Left renal pelvis (tissue), 4 donors: Measurements from ENCODE around the gene PYY. TPM values are rescaled to one million over a fixed set of nuclear protein-coding genes. Genes with fewer than 3 reads are reported as not detected.
"Not testable (repeated sequence)": the region's sequence is repeated elsewhere in the genome, so short reads cannot be mapped to it uniquely, and the experiment has no call there.

Source experiments
- DNase-seq, 4 donors: peaks; one replicate each; pipeline ENCODE4 v3.0.0-alpha.2; 2013; ENCODE audit warnings: low read depth in 4 of 4, low spot score in 3 of 4
- polyA plus RNA-seq, 4 donors: library from polyadenylated mRNA; unstranded; fragments of 120-200 nt; gene quantifications; one replicate each; pipeline ENCODE4 v1.2.1, GENCODE V29; 2013; ENCODE audit not compliant: insufficient read length in 4 of 4

The PYY gene
- polyA plus RNA-seq, 4 donors: 0.24 to 0.30 TPM; not detected in 2

DNA sequence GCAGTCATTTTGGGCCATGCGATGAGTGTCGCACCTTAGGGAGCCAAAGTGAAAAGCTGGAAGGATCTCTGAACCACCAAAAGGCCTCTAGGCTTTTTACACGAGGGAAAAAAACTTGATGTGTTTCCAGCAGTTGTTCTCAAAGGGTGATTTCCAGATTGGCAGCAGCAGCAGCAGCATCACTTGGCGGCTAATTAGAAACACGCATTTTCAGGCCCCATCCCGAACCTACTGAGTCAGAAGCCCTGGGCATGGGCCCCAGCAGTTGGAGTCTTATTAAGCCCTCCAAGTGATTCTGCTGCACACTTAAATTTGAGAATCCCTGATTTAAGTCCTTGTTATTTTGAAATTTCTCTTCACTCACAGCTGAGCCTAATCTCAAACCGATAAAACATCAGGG, 25.3 kb upstream of the PYY start:
- no peak for DNase-seq

DNA sequence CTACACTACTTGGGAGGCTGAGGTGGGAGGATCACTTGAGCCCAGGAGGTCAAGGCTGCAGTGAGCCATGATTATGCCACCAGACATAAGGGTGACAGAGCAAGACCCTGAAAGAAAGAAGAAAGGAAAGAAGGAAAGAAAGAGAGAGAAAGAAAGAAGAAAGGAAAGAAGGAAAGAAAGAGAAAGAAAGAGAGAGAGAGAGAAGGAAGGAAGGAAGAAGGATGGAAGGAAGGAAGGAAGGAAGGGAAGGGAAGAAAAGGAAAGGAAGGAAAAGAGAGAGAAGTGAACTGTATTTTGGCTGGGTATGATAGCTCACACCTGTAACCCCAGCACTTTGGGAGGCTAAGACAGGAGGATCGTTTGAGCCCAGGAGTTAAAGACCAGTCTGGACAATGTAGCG, 24.3 kb upstream of the PYY start:
- no peak for DNase-seq

DNA sequence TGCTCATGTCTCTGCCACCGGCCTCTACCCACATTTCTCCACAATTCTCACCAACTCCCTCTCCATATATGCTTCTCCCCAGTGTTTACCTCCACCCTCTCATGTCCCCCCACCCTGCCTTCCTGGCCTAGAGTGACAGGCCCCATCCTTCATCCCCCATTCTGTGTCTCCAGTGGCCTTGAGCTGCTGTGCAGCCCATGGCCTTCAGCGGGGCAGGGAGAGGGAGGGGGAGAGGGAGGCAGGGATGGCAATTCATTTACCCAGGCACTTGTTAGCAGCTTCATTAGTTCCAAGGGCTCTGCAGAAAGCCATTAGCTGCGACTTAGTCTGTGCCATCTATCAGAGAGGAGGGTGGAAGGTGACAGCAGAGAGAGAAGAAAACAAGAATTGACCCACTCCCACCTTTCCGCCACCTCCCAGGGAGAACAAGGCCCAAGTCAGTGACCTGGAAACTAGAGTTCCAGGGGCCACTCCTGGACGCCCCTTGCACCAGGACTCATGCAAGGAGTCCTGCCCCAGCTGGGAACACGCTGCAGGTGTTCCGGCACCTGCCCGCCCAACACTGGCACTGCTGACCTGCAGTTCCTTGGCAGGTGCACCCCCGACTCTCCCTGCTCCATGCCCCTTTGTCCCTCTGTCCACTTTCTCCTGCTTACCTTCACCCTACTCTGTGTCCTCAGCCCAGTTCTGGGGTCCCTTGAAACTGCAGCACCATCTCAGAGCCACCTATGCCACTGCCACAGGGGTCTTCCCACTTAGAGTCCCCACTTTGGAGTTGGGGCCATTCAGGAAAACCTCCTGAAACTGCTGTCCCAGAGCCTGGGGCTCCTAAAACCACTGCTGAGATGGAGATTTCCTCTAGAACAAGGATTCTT, 23.5 kb upstream of the PYY start:
- DNase-seq: no peak

DNA sequence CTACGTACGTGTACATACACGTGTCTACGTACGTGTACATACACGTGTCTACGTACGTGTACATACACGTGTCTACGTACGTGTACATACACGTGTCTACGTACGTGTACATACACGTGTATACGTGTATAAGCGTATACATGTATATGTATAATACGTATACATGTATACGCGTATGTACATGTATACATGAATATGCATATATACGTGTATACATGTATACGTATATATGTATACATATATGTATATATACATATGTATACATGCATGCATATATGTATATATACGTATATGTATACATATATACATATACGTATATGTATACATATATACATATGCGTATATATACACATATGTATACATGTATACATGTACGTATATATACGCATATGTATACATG, 22.2 kb upstream of the PYY start:
- DNase-seq: no peak

DNA sequence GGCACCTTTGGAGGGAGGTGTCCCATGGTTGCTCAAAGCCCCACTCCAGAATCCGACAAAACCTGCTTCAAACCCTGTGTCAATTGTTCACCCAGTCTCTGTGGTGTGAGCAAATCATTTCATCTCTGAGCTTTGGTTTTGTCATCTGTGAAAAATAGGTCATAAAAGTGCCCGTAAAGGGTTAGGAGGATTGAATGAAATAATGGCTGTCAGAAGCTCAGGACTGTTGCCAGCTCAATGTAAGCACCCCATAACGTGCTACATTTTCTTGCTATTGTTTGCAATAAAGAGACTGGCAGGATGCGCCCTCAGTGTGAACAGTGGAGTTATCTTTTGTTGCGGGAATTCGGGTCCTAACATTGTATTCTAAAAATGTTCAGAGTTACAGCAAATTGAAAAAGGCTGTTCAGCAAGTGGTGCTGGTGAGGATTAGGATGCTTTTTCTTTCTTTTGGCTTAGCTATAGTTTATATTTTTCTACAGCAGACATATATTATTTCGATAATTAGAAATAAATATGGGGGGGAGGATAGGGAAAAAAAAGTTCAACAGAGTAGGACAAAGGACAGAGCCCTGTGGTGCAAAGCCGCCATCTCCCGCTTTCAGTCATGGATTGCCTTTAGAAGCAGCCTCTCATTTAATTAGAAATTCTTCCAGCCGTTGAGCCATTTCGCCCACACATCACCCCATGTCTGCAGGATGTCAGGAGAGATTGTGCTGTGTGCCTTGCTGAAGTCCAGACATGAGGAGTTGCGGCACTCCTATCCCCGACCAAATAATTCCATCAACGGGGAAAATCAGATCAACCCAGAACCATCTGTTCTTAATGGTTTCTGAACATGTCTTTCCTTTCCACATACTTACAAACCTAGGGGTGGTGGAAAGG, 20.9 kb upstream of the PYY start:
- DNase-seq: no peak

DNA sequence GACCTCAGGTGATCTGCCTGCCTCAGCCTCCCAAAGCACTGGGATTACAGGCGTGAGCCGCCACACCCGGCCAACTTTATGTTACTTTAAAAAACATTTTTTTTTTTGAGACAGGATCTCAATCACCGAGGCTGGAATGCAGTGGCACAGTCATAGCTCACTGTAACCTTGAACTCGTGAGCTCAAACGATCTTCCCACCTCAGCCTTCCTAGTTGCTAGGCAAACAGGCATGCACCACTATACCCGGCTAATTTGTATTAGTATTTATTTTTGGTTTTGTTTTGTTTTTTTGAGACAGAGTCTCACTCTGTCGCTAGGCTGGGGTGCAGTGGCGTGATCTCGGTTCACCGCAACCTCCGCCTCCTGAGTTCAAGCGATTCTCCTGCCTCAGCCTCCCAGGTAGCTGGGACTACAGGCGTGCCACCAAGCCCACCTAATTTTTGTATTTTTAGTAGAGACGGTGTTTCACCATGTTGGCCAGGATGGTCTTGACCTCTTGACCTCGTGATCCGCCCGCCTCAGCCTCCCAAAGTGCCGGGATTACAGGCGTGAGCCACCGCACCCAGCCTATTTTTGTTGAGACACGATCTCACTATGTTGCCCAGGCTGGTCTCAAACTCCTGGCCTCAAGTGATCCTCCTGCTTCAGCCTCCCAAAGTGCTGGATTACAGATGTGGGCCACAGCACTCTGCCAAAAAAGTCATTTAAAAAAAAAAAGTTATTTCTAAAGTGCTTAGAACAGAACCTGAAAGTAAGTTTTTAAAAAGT, 18.9 kb upstream of the PYY start:
- not testable (repeated sequence) for DNase-seq

DNA sequence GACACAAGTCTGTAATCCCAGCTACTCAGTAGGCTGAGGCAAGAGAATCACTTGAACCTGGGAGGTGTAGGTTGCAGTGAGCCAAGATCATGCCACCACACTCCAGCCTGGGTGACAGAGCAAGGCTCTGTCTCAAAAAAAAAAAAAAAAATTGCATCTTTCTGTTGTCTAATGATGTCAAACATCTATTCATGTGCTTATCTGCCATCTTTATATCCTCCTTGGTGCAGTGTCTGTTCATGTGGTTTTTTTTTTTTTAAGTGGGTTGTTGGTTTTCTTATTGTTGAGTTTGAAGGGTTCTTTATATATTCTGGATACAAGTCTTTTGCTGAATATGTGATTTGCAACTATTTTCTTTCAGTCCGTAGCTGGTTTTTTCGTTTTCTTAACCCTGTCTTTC, 17.7 kb upstream of the PYY start:
- DNase-seq: not testable (repeated sequence)

DNA sequence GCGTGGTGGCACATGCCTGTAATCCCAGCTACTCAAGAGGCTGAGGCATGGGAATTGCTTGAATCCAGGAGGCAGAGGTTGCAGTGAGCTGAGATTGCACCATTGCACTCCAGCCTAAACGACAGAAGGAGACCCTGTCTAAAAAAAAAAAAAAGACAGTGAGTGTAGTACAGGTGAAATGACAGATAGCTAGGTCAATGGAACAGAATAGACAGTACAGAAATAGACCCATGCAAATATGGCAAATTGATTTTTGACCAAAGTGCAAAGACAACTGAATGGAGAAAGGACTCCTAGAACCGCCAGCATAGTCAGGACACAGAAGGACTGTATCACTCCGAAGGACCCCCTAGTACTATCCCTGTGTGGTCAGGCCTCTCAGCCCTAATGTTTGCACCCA, 16.6 kb upstream of the PYY start:
- DNase-seq: no peak

DNA sequence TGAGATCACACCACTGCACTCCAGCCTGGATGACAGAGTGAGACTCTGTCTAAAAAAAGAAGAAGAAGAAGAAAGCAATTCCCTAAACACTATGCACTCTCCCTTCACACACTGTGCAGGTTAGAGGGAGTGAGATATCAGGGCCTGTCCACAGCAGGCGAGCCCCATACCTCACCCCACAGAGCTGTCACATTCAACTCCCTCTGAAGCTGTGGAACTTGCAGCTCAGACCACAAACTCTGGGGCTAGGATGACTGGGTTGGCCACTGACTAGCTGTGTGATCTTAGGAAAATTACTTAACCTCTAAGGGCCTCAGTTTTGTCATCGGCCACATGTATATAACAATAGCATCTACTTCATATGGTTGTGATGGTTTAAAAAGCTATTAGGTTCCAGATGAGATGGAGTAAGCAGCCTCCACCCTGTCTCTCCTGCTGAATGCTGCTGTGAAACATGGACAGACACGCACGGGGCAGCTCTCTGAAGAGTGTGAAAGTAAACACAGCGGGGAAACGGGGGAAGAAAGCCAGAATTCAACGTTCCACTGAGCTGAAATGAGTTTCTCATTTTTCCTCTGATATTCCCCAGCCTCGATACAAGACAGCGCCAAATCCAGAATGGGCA, 13.6 kb upstream of the PYY start:
- no peak for DNase-seq

DNA sequence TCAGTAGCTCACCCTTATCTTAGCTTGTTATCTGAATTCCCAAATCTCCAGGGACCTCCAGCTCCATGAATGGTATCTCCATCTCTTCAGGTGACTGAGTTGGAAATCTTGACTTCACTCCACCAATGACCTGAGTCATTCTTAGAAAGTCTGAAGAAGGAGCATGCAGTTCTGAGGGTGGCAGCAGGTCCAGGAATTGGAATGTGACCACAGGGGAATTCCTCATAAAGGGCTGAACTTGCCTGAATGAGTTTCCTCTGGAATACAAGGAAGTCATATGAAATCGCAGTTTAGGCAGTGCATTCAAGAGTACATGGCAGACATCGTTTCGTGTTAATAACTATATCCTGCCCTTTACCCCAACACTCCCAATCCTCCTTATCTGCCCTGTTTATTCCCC, 12.5 kb upstream of the PYY start:
- DNase-seq: no peak

DNA sequence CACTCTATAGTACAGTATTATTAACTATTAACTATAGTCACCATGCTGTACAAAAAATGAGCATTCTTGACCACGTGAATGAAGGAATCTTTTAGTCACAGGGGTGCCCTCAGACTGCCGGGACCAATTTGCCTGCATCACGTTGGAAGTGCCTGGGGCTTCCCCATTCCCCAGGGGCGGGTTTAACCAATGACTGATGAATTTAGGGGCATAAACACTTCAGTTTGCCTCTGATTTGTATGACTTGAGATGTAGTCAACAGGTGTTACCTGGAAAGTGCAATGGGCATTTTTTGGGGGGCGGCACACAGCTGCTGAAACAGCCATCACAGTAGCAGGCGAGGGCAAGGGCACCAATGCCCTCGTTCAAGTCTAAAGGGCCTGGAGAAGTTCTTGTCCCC, 8.7 kb upstream of the PYY start:
- DNase-seq: no peak

DNA sequence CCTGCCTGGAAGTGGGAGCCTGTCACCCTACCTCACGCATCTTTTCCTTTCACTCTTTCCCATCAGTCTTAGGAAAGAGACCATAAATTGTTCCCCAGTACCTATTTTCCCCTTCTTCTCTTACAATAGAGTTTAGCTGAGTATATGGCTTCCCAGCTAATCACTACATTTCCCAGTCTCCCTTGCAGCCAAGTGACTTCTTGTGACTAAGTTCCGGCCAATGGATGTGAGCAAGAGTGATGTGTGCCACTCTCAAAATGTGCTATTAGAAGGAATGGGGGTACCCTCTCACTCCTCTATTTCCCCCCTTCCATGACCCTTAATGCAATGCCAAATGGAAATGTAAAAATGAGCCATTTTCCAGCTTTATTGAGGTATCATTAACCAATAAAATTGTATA, 8.2 kb upstream of the PYY start:
- DNase-seq: no peak

DNA sequence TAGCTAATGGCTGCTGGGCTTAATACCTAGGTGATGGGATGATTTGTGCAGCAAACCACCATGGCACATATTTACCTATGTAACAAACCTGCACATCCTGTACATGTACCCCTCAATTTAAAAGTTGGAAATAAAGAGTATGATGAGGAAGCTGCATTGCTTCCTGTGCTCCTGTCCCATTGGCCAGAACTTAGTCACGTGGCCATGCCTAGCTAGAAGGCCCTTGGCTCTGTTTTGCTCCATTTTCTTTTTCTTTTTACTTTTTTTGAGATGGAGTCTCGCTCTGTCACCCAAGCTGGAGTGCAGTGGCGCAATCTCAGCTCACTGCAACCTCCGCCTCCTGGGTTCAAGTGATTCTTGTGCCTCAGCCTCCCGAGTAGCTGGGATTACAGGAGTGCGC, 7.6 kb upstream of the PYY start:
- not testable (repeated sequence) for DNase-seq

DNA sequence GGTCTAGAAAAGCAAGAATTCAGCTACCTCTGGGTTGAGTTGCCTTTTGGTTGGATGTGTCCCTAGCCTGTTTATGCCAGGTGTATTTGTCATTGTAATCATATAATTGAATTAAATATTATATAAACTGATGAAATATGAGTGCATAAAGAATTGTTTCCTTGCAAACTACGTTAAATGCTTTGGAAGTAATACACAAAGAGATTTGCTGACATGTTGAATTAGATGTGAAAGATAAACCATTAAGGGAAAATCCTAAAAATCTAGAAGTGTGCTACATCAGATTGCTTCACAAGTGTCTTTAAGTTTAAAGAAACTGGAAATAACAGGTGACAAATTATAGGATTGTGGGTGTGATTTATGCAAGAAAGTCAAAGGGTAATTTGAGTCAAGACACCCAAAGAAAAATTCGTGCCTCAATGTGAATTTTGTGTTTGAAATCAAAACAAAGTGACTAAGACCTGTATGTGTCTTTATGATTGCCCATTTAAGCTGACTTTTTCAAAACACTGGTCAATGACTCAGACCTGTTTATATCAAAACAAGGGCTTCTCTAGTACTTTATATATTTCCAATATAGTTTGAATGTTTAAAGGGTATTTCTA, 5.1 kb upstream of the PYY start:
- no peak for DNase-seq

DNA sequence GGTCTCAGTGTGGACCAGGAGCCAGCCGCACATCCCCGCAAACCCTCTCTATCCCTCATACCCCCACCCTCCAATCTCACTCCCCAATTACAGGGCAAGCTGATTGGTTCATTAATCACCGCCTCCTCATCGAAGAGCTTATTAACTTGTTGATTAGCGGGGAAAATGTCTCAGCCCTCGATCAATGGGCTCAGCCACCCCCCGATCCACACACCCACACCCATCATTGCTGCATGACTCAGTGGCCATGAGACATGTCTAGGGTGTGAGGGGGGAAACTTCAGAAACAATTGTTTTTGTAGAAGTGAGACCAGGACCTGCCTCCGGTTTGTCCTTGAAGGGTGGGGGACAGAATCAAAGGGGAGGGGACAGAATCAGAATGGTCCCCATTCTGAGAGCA, 2.5 kb upstream of the PYY start:
- DNase-seq: no peak

DNA sequence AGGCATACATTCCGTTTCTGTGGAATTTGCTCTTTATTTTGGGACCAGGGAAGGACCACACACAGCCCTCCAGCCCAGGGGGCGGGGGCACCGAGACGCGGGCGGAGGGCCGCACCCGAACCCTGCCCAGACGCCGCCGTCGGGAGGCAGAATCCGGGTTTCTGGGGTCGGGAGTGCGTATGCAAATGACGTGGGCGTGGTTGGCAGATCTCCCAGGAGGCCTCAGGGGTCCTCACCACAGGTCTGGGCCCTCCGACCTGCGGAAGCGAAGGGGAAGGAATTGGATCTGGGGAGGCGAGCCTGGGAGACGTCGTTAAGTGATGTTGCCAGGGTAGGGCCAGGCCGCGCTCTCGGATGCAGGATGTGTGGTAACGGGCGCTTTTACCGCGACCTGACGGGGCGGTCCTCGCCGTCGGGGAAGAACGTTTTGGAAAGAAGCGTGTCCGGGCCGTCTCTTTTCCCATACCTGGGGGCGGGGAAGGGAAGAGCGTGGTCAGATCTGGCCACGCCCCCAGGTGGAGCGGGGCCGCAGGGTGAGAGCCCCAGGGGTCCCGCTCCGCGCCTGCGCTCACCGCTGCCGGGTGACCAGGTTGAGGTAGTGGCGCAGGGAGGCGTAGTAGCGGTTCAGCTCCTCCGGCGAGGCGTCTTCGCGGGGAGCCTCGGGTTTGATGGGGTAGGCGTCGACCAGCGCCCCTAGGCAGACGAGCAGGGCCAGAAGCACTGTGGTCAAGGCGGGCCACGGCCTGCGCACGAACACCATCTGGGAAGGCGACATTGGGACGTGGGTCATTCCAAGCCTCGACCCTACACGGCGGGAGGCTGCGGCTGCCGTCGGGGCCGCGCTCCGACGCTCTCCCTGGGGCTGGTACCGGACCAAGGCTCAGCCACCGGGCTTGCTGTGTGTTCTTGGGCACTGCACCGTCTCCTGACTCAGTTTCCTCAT, 745 bp downstream of the PYY start:
- DNase-seq: no peak

DNA sequence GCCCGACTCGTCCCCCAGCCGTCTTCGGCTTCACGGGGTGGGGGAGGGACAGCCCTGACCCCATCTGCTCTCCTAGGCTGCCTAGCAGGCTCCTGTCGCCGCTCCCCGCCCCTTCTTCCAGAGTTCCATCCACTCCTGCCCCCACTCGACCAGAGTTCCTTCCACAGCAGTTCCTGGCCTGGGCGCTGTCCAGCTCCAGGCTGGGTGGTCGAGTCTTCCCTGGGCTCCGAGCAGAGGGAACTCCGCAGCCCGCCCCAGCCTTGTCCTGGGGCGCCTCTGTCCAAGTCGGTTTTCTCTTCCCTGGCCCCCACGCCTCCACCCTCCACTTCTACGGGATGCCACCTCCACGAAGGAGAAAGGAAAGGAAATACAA, 1.4 kb downstream of the PYY start:
- no peak for DNase-seq

DNA sequence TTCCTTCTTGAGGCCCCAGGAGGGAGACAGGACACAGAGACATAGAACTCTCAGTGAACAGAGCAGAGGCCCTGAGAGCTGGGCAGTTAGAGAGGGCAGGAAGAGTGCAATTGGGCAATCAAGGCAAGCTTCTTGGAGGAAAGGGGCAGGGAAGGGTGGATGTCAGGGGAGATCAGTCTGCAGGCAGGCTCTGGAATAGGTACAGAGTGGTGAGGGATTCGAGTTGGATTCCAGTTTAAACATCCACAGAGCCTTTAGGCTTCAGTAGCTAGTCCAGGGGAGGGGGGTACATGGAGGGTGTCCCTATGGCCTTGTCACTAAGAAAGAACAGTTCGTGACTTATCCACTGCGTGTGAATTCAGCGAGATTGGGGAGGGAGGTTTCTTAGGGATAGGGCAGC, 2.0 kb downstream of the PYY start:
- DNase-seq: no peak

DNA sequence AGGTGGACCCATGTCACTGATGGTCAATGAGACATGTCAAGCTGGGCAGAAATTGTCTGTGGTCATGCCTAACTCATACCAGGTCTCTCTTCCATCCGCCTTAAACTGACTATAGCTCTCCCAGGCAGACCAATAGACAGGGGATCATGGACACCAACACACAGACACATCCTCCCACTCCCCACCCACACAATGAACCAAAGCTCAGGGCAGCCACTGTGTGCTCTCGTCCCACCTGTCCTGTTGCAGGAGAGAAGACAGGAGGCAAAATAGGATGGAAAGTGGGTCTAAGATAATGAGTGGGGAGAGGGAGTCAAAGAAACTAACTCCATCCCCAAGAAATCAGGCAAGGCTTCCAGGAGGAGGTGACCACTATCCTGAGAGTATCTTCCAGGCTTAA, 3.2 kb downstream of the PYY start:
- DNase-seq: no peak
